Stimulated activated CD8-positive, alpha-beta memory T cell treated with anti-CD3 and anti-CD28 coated beads, Interleukin-2, amount 100 ng/mL, for 48 hours (primary cell): ENCODE data around the gene ASPHD2.
"Not testable (repeated sequence)": the region's sequence is repeated elsewhere in the genome, so short reads cannot be mapped to it uniquely, and the experiment has no call there.

Experiments used
- DNase-seq, 2 donors: peaks; one replicate each; pipeline ENCODE4 v3.0.0-alpha.2; 2020; ENCODE audit warnings: low read depth in 2 of 2

The ASPHD2 gene

GRCh38 chr22:26428515-26429457 is at the start of gene ASPHD2:
Gene ASPHD2 (plus strand): TSS chr22:26429260. CDS start chr22:26433616, 4,356 bp downstream.
- DNase-seq, result peak; percentile 64 to 77

- no peak for DNase-seq
Measured at GRCh38 chr22:26380072-26380830, 48.8 kb upstream of the ASPHD2 start.

- no peak for DNase-seq
Measured at GRCh38 chr22:26382782-26383181, 46.3 kb upstream of the ASPHD2 start.

GRCh38 chr22:26383968-26384556 is 45.0 kb upstream of the ASPHD2 start:
- no peak for DNase-seq

GRCh38 chr22:26385164-26385563 is 43.9 kb upstream of the ASPHD2 start:
- DNase-seq, result no peak

GRCh38 chr22:26389125-26389524 is 39.9 kb upstream of the ASPHD2 start:
- no peak for DNase-seq

GRCh38 chr22:26391091-26391490 is 38.0 kb upstream of the ASPHD2 start:
- no peak for DNase-seq

- no peak for DNase-seq
Measured at GRCh38 chr22:26391623-26392022, 37.4 kb upstream of the ASPHD2 start.

GRCh38 chr22:26393929-26394328 is 35.1 kb upstream of the ASPHD2 start:
- DNase-seq, result no peak

GRCh38 chr22:26394777-26395176 is 34.3 kb upstream of the ASPHD2 start:
- DNase-seq, result no peak

- DNase-seq, result no peak
Measured at GRCh38 chr22:26395926-26396325, 33.1 kb upstream of the ASPHD2 start.

- peak; percentile 25 to 46 for DNase-seq
Measured at GRCh38 chr22:26398741-26399153, 30.3 kb upstream of the ASPHD2 start.

GRCh38 chr22:26399289-26399688 is 29.8 kb upstream of the ASPHD2 start:
- no peak for DNase-seq

GRCh38 chr22:26401726-26402125 is 27.3 kb upstream of the ASPHD2 start:
- DNase-seq, result no peak

- DNase-seq, result no peak
Measured at GRCh38 chr22:26404851-26405421, 24.1 kb upstream of the ASPHD2 start.

- DNase-seq, result no peak
Measured at GRCh38 chr22:26406118-26406517, 22.9 kb upstream of the ASPHD2 start.

- DNase-seq, result not testable (repeated sequence)
Measured at GRCh38 chr22:26408562-26409220, 20.4 kb upstream of the ASPHD2 start.

GRCh38 chr22:26409719-26410335 is 19.2 kb upstream of the ASPHD2 start:
- DNase-seq, result no peak

GRCh38 chr22:26410386-26410785 is 18.7 kb upstream of the ASPHD2 start:
- DNase-seq, result no peak

GRCh38 chr22:26414347-26414746 is 14.7 kb upstream of the ASPHD2 start:
- no peak for DNase-seq

- DNase-seq, result no peak
Measured at GRCh38 chr22:26416256-26416655, 12.8 kb upstream of the ASPHD2 start.
